Activated CD4-positive, CD25-positive, alpha-beta regulatory T cell (primary cell): ENCODE data around the gene FILIP1.

Experiments
- DNase-seq, 4 experiments: peaks; one replicate each; lab custom pipeline; 2025; lab: John Stamatoyannopoulos, UW

Gene FILIP1

GRCh38 chr6:75495011-75495410 is 1.4 kb upstream of the FILIP1 start:
- no peak for DNase-seq

- no peak for DNase-seq
Observed at GRCh38 chr6:75494290-75494689, 690 bp upstream of the FILIP1 start.

GRCh38 chr6:75492386-75493153 is 1.0 kb downstream of the FILIP1 start:
- no peak for DNase-seq

- DNase-seq = no peak
Observed at GRCh38 chr6:75491291-75491690, 2.3 kb downstream of the FILIP1 start.

GRCh38 chr6:75490706-75491105 is 2.9 kb downstream of the FILIP1 start:
- DNase-seq = no peak

- DNase-seq = no peak
Observed at GRCh38 chr6:75489025-75489424, 4.6 kb downstream of the FILIP1 start.

- DNase-seq = no peak
Observed at GRCh38 chr6:75488033-75488432, 5.6 kb downstream of the FILIP1 start.

- DNase-seq = no peak
Observed at GRCh38 chr6:75486850-75487518, 6.6 kb downstream of the FILIP1 start.

GRCh38 chr6:75484535-75484934 is 9.1 kb downstream of the FILIP1 start:
- no peak for DNase-seq

GRCh38 chr6:75483136-75483952 is 10.3 kb downstream of the FILIP1 start:
- DNase-seq = no peak

- no peak for DNase-seq
Observed at GRCh38 chr6:75481936-75482593, 11.5 kb downstream of the FILIP1 start.

- DNase-seq = no peak
Observed at GRCh38 chr6:75481394-75481793, 12.2 kb downstream of the FILIP1 start.

GRCh38 chr6:75480425-75480824 is 13.2 kb downstream of the FILIP1 start:
- no peak for DNase-seq

- DNase-seq = no peak
Observed at GRCh38 chr6:75479712-75480111, 13.9 kb downstream of the FILIP1 start.

- DNase-seq = no peak
Observed at GRCh38 chr6:75478929-75479328, 14.7 kb downstream of the FILIP1 start.

GRCh38 chr6:75472885-75473284 is 20.7 kb downstream of the FILIP1 start:
- DNase-seq = no peak

- no peak for DNase-seq
Observed at GRCh38 chr6:75467966-75468365, 25.6 kb downstream of the FILIP1 start.

- no peak for DNase-seq
Observed at GRCh38 chr6:75467284-75467683, 26.3 kb downstream of the FILIP1 start.

- DNase-seq = no peak
Observed at GRCh38 chr6:75466636-75467035, 27.0 kb downstream of the FILIP1 start.

GRCh38 chr6:75463908-75464307 is 29.7 kb downstream of the FILIP1 start:
- DNase-seq = no peak

GRCh38 chr6:75463061-75463460 is 30.5 kb downstream of the FILIP1 start:
- no peak for DNase-seq

- DNase-seq = no peak
Observed at GRCh38 chr6:75460681-75461080, 32.9 kb downstream of the FILIP1 start.
